HepG2 (cell line): ENCODE measurements around the gene DGKB. TPM values are rescaled to one million over a fixed set of nuclear protein-coding genes. Genes with fewer than 3 reads are reported as not detected.

Experiments used
- ATAC-seq: fragments of 200-7000 bp; cut with Tn5 transposase; 3 replicates; pipeline ENCODE4 v1.9.1; 2020; ENCODE audit warnings: mild to moderate bottlenecking, moderate library complexity
- BruUV-seq: library from RNA; stranded (reverse); fragments of 400-500 nt; replicated peaks from 2 replicates; lab custom pipeline; 2021; lab: Mats Ljungman, UMichigan
- CTCF ChIA-PET: fragments of 300-600 bp; formaldehyde crosslinking; extraction: SDS; loops from one replicate; lab custom pipeline; 2021; ENCODE audit warnings: low total read pairs, inconsistent platforms, low intra/inter-chr PET ratio; lab: Yijun Ruan, JAX
- POLR2A ChIA-PET: fragments of 350-600 bp; sonication (Branson Sonifier 250); formaldehyde crosslinking; loops from one replicate; lab custom pipeline; 2020; ENCODE audit warnings: antibody characterized with exemption, inconsistent platforms; lab: Yijun Ruan, JAX
- DNase-seq: peaks from one replicate; pipeline ENCODE4 v3.0.0-alpha.2; 2015; ENCODE audit warnings: low spot score
- FAIRE-seq: peaks from 3 replicates; lab custom pipeline; 2011; peaks lifted over from hg19 to GRCh38; lab: Jason Lieb, UNC
- H2AFZ ChIP-seq: one replicate; pipeline ENCODE4 v1.6.1; 2011; ENCODE audit warnings: low read length, inconsistent platforms
- H3K27ac ChIP-seq: fragments of 300-600 bp; 3 replicates; pipeline ENCODE4 v1.8.0; 2011; ENCODE audit warnings: mixed run types, mild to moderate bottlenecking, mixed read lengths, low read length, inconsistent platforms; ENCODE audit not compliant: insufficient read depth; ENCODE audit errors: extremely low read length
- H3K27me3 ChIP-seq, 2 experiments: fragments of 200-600 bp in 1 of 2; 2 replicates in 1 of 2; 3 replicates in 1 of 2; pipeline versions ENCODE4 v1.6.0 to v1.8.0; 2011; ENCODE audit warnings: low read length in 2 of 2, mild to moderate bottlenecking in 2 of 2, moderate library complexity in 2 of 2, inconsistent platforms in 1 of 2; ENCODE audit not compliant: insufficient read depth in 2 of 2, control insufficient read depth in 1 of 2
- H3K36me3 ChIP-seq, 2 experiments: fragments of 200-600 bp in 1 of 2; replicated peaks in 1 of 2; 2 replicates in 1 of 2; 3 replicates in 1 of 2; pipeline versions ENCODE4 v1.5.1 to v1.8.0; 2011; ENCODE audit warnings: low read length in 2 of 2, inconsistent platforms in 1 of 2; ENCODE audit not compliant: insufficient read depth in 2 of 2, control insufficient read depth in 1 of 2
- H3K4me1 ChIP-seq: 2 replicates; pipeline ENCODE4 v1.5.1; 2012; ENCODE audit warnings: low read length, inconsistent platforms; ENCODE audit not compliant: insufficient read depth
- H3K4me2 ChIP-seq: 2 replicates; pipeline ENCODE4 v1.6.0; 2011; ENCODE audit warnings: low read depth, low read length, inconsistent platforms
- H3K4me3 ChIP-seq, 3 experiments: fragments of 200-600 bp in 1 of 3; sonication (generic), shearing (Covaris generic) in 1 of 3; replicated peaks in 1 of 3; 2 replicates each; pipeline ENCODE4 v1.5.1; 2011 to 2016; ENCODE audit warnings: low read length in 3 of 3, inconsistent platforms in 2 of 3, low read depth in 2 of 3, mild to moderate bottlenecking in 2 of 3, control low read depth in 1 of 3, mixed read lengths in 1 of 3; ENCODE audit not compliant: insufficient read depth in 1 of 3
- H3K79me2 ChIP-seq: one replicate; pipeline ENCODE4 v1.6.1; 2011; ENCODE audit warnings: low read length, inconsistent platforms; ENCODE audit not compliant: insufficient read depth
- H3K9ac ChIP-seq: 2 replicates; pipeline ENCODE4 v1.6.0; 2011; ENCODE audit warnings: mild to moderate bottlenecking, low read depth, low read length, inconsistent platforms; ENCODE audit not compliant: insufficient read depth
- H3K9me3 ChIP-seq: 2 replicates; pipeline ENCODE4 v1.5.1; 2012; ENCODE audit warnings: mild to moderate bottlenecking, low read length
- H4K20me1 ChIP-seq: 2 replicates; pipeline ENCODE4 v1.6.0; 2011; ENCODE audit warnings: inconsistent platforms, mild to moderate bottlenecking, low read length, moderate library complexity; ENCODE audit not compliant: insufficient read depth
- CEBPB ChIP-seq: IDR thresholded peaks from 2 replicates; pipeline ENCODE4 v1.6.1; 2011; ENCODE audit warnings: low read depth, low read length, improper control_type of control experiment, borderline replicate concordance
- HDAC1 ChIP-seq: sonication (generic); formaldehyde crosslinking; IDR thresholded peaks from 2 replicates; pipeline ENCODE4 v1.5.1; 2020; ENCODE audit warnings: mild to moderate bottlenecking, missing genetic modification reagents
- NKX3-1 ChIP-seq: sonication (generic); formaldehyde crosslinking; IDR thresholded peaks from 2 replicates; pipeline ENCODE4 v1.5.0; 2020; ENCODE audit warnings: missing genetic modification reagents
- NR2F6 ChIP-seq, 2 experiments: IDR thresholded peaks; 2 replicates each; pipeline ENCODE4 v1.6.1; 2016; ENCODE audit warnings: antibody characterized with exemption in 1 of 2, mild to moderate bottlenecking in 1 of 2
- RAD21 ChIP-seq: fragments of 450-650 bp; formaldehyde crosslinking; IDR thresholded peaks from 2 replicates; pipeline ENCODE4 v1.5.0; 2020; ENCODE audit warnings: mild to moderate bottlenecking
- ZFX ChIP-seq: sonication (generic); formaldehyde crosslinking; IDR thresholded peaks from 2 replicates; pipeline ENCODE4 v1.4.0; 2020; ENCODE audit warnings: mild to moderate bottlenecking, low read depth, missing genetic modification reagents, moderate library complexity
- ZNF326 ChIP-seq: sonication (generic); formaldehyde crosslinking; IDR thresholded peaks from 2 replicates; pipeline ENCODE4 v1.4.0; 2020; ENCODE audit warnings: missing genetic modification reagents, borderline replicate concordance
- ZNF607 ChIP-seq: sonication (generic); formaldehyde crosslinking; IDR thresholded peaks from 2 replicates; pipeline ENCODE4 v1.5.1; 2020; ENCODE audit warnings: missing genetic modification reagents, mild to moderate bottlenecking, borderline replicate concordance
- ZNF792 ChIP-seq: IDR thresholded peaks from 2 replicates; pipeline ENCODE4 v1.6.1; 2016
- WGBS: methylation state at CpG from one replicate; pipeline ENCODE4 v1.1.6; 2017; ENCODE audit warnings: low lambda C conversion rate; 5-methylcytosine and 5-hydroxymethylcytosine counted together
- in situ Hi-C: cut with HindIII; loops from 2 replicates; pipeline ENCODE4 v1.10.0; 2017; ENCODE audit warnings: low pct_unique_long_range_greater_than_20kb; ENCODE audit not compliant: extremely low pct_ligation_motif_present
- intact Hi-C: fragments of 100-400 bp; cut with micrococcal nuclease; formaldehyde crosslinking; loops from one replicate; pipeline ENCODE4 v1.10.0; 2022; ENCODE audit not compliant: unreplicated experiment
- polyA plus RNA-seq, 8 experiments: library from polyadenylated mRNA; depleted of rRNA in 3 of 8; stranded (reverse) in 7 of 8; unstranded in 1 of 8; fragments of >200 nt; fragmentation: Illumina TruSeq in 4 of 8; extraction: Trizol in 4 of 8; gene quantifications; 2 replicates each; pipeline versions ENCODE4 v1.2.1 to v1.2.3, GENCODE V29; 2011 to 2016; ENCODE audit warnings: low read depth in 4 of 8, missing spikeins in 1 of 8, mixed read lengths in 1 of 8; ENCODE audit not compliant: insufficient read depth in 1 of 8
- total RNA-seq, 5 experiments: library from RNA; depleted of rRNA; stranded (reverse); fragments of >200 nt; fragmentation: Illumina TruSeq; extraction: Trizol; gene quantifications; 2 replicates each; pipeline ENCODE4 v1.2.3, GENCODE V29; 2016; ENCODE audit warnings: low read depth in 1 of 5
- TF ChIP-seq, protein P1 (sequence below): sonication (generic); formaldehyde crosslinking; IDR thresholded peaks from 2 replicates; pipeline ENCODE4 v1.4.0; 2020; ENCODE audit warnings: missing genetic modification reagents

DGKB gene
- total and polyA plus RNA-seq, 2 of the 13 experiments (the other 11 are each of a cell fraction or from before 2014, with no cell fraction given) = not detected

DNA sequence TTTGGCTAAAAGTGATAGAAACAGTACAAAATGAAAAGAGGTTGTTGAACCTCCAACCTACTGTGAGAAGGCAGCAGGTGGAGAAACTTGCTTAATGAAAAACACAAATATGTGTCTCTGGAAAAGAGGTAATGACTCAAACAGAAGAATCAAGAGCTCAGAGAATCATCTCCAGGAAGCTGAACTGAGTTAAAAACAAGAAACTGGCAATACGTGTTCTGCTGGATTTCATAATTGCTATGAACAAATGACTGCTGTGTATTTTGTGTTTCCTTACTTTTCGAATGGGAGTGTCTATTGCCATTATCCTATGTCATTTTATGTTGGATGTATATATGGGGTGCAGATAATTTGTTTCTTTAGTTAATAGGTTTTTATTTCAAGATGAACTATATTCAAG, 401.1 kb downstream of the DGKB start (continued):
- no peak for TF ChIP-seq NR2F6 (IDR thresholded peaks at IDR 0.05)
- TF ChIP-seq NR2F6 (CRISPR knock-in tag; IDR thresholded peaks at IDR 0.05) = no peak
- TF ChIP-seq ZNF326 (CRISPR knock-in tag) = no peak

DNA sequence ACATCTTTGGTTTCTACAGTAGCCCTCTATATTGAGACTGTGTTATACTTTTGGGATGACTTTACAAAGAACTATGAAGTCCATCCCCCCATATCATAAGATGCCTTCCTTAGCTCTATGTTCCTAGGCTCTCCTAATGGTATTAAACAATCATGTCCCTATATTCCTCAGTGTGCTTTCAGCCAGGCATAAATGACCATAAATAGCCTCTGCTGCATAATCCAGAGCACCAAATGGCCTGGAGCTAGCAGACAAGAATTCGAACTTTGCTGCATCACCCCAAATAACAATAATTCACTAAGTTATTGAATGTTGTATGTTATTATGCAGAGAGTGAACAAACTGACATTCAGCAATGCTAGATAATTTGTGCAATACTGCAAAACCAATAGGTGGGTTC, 405.2 kb downstream of the DGKB start:
- TF ChIP-seq HDAC1 (CRISPR knock-in tag) (no peak), ZFX (CRISPR knock-in tag) (no peak), CEBPB (no peak), ZNF607 (CRISPR knock-in tag) (no peak), NKX3-1 (no peak), RAD21 (no peak), ZNF792 (CRISPR knock-in tag) (no peak)
- TF ChIP-seq, protein P1, sequence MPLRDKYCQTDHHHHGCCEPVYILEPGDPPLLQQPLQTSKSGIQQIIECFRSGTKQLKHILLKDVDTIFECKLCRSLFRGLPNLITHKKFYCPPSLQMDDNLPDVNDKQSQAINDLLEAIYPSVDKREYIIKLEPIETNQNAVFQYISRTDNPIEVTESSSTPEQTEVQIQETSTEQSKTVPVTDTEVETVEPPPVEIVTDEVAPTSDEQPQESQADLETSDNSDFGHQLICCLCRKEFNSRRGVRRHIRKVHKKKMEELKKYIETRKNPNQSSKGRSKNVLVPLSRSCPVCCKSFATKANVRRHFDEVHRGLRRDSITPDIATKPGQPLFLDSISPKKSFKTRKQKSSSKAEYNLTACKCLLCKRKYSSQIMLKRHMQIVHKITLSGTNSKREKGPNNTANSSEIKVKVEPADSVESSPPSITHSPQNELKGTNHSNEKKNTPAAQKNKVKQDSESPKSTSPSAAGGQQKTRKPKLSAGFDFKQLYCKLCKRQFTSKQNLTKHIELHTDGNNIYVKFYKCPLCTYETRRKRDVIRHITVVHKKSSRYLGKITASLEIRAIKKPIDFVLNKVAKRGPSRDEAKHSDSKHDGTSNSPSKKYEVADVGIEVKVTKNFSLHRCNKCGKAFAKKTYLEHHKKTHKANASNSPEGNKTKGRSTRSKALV (CRISPR knock-in tag) = no peak
- BruUV-seq = no TSS peak
- FAIRE-seq (no peak), ATAC-seq (no peak), DNase-seq (no peak)
- Histone ChIP-seq H3K9ac (no peak overlapping the region), H4K20me1 (no peaks in the 10 kb centered on the region), H3K4me1 (no peaks in the 10 kb centered on the region), H3K9me3 (peaks cover 86% of the 10 kb centered on the region), H3K4me3 (no peak overlapping the region), H3K27me3 (no peaks in the 10 kb centered on the region), H3K4me2 (no peak overlapping the region), H2AFZ (no peak overlapping the region), H3K27ac (no peak overlapping the region), H3K36me3 (no peaks in the 10 kb centered on the region), H3K79me2 (no peaks in the 10 kb centered on the region)
- WGBS = 0% methylated on average over 1 of the region's 1 CpG
- ChIA-PET CTCF (no interaction called here), POLR2A (no interaction called here)
- in situ Hi-C loops (no loop called here), intact Hi-C loops (no loop called here)
